Karpas-422 (cell line): ENCODE results near the gene PEX16. TPM values are rescaled to one million over a fixed set of nuclear protein-coding genes. Genes with fewer than 3 reads are reported as not detected.

ENCODE experiments used
- DNase-seq: peaks from one replicate; pipeline ENCODE4 v3.0.0-alpha.2; 2015
- H2AFZ ChIP-seq: fragments of 200-600 bp; sonication (generic); 2 replicates; pipeline ENCODE4 v1.6.1; 2014; ENCODE audit warnings: antibody characterized with exemption, low read length, mixed read lengths
- H3K27ac ChIP-seq: fragments of 200-600 bp; sonication (generic); 2 replicates; pipeline ENCODE4 v1.5.1; 2014; ENCODE audit warnings: mild to moderate bottlenecking, low read length, moderate library complexity
- H3K27me3 ChIP-seq: fragments of 200-600 bp; sonication (generic); 2 replicates; pipeline ENCODE4 v1.6.1; 2014; ENCODE audit warnings: low read length, mixed read lengths
- H3K36me3 ChIP-seq: fragments of 200-600 bp; sonication (generic); 2 replicates; pipeline ENCODE4 v1.6.1; 2014; ENCODE audit warnings: low read length, mixed read lengths; ENCODE audit not compliant: insufficient read depth
- H3K4me1 ChIP-seq: fragments of 200-600 bp; sonication (generic); 2 replicates; pipeline ENCODE4 v1.6.1; 2014; ENCODE audit warnings: mild to moderate bottlenecking, low read length, mixed read lengths
- H3K4me2 ChIP-seq: fragments of 200-600 bp; sonication (generic); 2 replicates; pipeline ENCODE4 v1.6.1; 2014; ENCODE audit warnings: low read length, low read depth, mild to moderate bottlenecking; ENCODE audit not compliant: poor library complexity, severe bottlenecking
- H3K4me3 ChIP-seq: fragments of 200-600 bp; sonication (generic); 2 replicates; pipeline ENCODE4 v1.5.1; 2014; ENCODE audit warnings: mild to moderate bottlenecking, antibody characterized with exemption, low read length, mixed read lengths
- H3K79me2 ChIP-seq: fragments of 200-600 bp; sonication (generic); 2 replicates; pipeline ENCODE4 v1.6.1; 2014; ENCODE audit warnings: mild to moderate bottlenecking, low read length, mixed read lengths
- H3K9ac ChIP-seq: fragments of 200-600 bp; sonication (generic); 2 replicates; pipeline ENCODE4 v1.6.0; 2014; ENCODE audit warnings: low read length
- H3K9me2 ChIP-seq: fragments of 200-600 bp; sonication (generic), shearing (Covaris generic); replicated peaks from 2 replicates; pipeline ENCODE4 v1.6.0; 2014; ENCODE audit warnings: mild to moderate bottlenecking, low read length, moderate library complexity; ENCODE audit not compliant: insufficient read depth
- H3K9me3 ChIP-seq: fragments of 300-700, 200-600 bp; sonication (generic); 2 replicates; pipeline ENCODE4 v1.6.1; 2014; ENCODE audit warnings: low read length, mixed read lengths
- H4K20me1 ChIP-seq: fragments of 200-600 bp; sonication (generic); 2 replicates; pipeline ENCODE4 v1.6.1; 2014; ENCODE audit warnings: mild to moderate bottlenecking, antibody characterized with exemption, low read length, low read depth; ENCODE audit not compliant: insufficient read depth
- total RNA-seq: library from RNA; depleted of rRNA; stranded (reverse); fragments of >200 nt; shearing (Covaris generic); gene quantifications from 2 replicates; pipeline ENCODE4 v1.2.3, GENCODE V29; 2014; ENCODE audit warnings: low replicate concordance

Gene PEX16
- total RNA-seq, 1 experiment from 2014 or later: 89.3 TPM

DNA sequence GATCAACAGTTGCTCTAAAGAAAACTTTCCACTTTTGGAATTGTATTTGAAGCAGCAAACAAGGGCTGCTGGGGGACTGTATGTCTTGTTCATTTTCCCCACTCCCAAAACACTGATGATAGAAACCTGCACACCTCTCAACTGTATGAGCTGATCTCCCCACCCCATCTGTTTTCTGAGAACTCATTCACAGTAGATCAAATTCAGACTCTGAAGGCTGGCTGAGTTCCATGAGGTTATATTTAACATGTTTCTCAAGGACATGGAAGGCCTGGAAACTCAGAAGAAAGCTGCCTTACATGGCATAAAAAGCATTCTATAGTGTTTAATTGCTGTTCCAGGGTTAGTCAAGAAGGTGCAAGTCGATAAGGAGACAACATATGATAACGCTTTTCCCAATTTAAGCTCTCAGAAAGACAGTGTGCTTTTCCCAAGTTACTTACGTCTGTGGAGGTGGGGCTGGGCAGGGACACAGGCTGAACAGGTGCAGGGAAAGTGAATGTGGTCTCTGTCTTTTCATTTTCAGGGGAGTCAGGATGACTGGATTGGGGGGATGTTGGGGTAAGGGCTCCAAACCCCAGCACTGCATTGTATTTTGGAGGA is 27.8 kb upstream of the PEX16 start:
- Histone ChIP-seq H3K27me3 (no peaks in the 10 kb centered on the region), H3K79me2 (no peaks in the 10 kb centered on the region), H3K4me3 (no peak overlapping the region), H3K27ac (no peak overlapping the region), H2AFZ (no peak overlapping the region), H3K36me3 (peaks cover 35% of the 10 kb centered on the region; the same call in 1 of the 2 replicates), H3K4me2 (no peak overlapping the region), H3K9me3 (no peaks in the 10 kb centered on the region), H4K20me1 (no peaks in the 10 kb centered on the region), H3K4me1 (no peaks in the 10 kb centered on the region), H3K9ac (no peak overlapping the region), H3K9me2 (no peaks in the 10 kb centered on the region)
- DNase-seq: no peak

DNA sequence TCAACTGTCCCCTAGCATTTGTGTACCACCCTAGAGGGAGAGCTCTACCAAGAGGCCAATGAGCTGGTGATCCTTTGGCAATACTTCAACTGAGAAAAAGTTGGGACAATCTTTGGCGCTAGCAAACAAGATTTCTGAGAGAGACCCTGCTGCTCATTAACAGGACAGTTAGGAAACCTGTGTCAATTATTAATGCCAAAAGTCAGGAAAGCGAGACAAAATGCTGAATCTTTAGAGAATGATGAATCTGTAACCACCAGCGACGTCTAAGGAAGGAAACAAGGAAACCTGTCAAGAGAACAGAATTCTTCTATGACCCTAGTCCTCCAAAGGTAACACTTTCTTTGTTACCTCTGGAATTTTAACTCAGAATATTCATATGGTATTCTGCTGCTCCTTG is 24.7 kb upstream of the PEX16 start:
- DNase-seq: no peak
- H3K27me3 ChIP-seq: no peaks in the 10 kb centered on the region
- H3K27ac ChIP-seq: peak overlapping the region; percentile 20; the same call in 1 of the 2 replicates
- peaks cover 21% of the 10 kb centered on the region; the same call in 1 of the 2 replicates for H3K36me3 ChIP-seq
- no peaks in the 10 kb centered on the region for H3K79me2 ChIP-seq
- no peak overlapping the region for H2AFZ ChIP-seq
- peaks cover 23% of the 10 kb centered on the region for H3K4me1 ChIP-seq
- H3K9me3 ChIP-seq: no peaks in the 10 kb centered on the region
- no peak overlapping the region for H3K4me3 ChIP-seq
- H3K9me2 ChIP-seq: no peaks in the 10 kb centered on the region
- no peaks in the 10 kb centered on the region for H4K20me1 ChIP-seq
- no peak overlapping the region for H3K9ac ChIP-seq
- H3K4me2 ChIP-seq: no peak overlapping the region

DNA sequence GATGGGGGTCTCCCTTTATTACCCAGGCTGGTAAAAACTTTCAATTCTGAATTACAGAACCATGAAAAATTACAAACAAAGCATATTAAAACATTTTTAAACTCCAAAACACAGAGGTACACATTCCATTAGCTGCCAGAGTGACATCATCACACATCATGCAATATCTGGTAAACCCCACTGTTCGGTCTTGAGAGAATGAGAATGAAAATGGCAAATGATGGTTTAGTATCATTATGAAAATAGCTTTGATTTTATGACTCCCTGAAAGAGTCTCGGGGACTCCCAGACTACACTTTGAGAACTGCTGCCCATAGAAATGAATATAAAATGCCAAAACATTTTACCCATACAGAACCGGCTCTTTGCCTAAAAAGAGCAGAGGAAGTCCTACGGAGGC is 23.6 kb upstream of the PEX16 start:
- no peak overlapping the region for H3K4me2 ChIP-seq
- no peak overlapping the region for H3K4me3 ChIP-seq
- peaks cover 23% of the 10 kb centered on the region for H3K36me3 ChIP-seq
- H3K9me3 ChIP-seq: no peaks in the 10 kb centered on the region
- H3K9me2 ChIP-seq: no peaks in the 10 kb centered on the region
- no peak overlapping the region for H2AFZ ChIP-seq
- H3K79me2 ChIP-seq: no peaks in the 10 kb centered on the region
- peaks cover 28% of the 10 kb centered on the region for H3K4me1 ChIP-seq
- no peaks in the 10 kb centered on the region for H4K20me1 ChIP-seq
- no peak for DNase-seq
- H3K27ac ChIP-seq: no peak overlapping the region
- H3K27me3 ChIP-seq: no peaks in the 10 kb centered on the region
- H3K9ac ChIP-seq: no peak overlapping the region

DNA sequence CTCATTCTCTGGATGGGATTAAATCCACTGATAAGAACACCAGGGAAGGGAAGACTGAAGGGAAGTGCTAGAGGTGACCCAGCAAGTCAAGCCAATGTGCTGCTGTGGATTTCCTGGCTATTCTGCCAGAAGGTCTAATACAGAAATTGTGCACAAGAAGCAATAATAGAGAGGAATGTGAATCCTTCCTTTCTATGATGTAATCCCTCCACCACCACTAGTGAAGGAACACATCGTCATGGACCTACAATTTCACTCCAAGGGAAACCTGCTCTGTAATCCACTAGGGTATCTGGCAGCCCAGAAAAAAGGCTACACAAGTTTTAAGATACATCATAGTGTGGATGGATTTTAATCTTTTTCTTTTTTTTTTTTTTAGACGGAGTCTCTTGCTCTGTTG is 22.2 kb upstream of the PEX16 start:
- Histone ChIP-seq H3K36me3 (peaks cover 22% of the 10 kb centered on the region), H3K4me2 (peak overlapping the region; percentile 77), H3K9me2 (no peaks in the 10 kb centered on the region), H3K27ac (peak overlapping the region; percentile 80), H3K4me1 (peaks cover 43% of the 10 kb centered on the region), H3K9me3 (no peaks in the 10 kb centered on the region), H3K9ac (peak overlapping the region; percentile 52; the same call in 1 of the 2 replicates), H2AFZ (no peak overlapping the region), H3K79me2 (no peaks in the 10 kb centered on the region), H4K20me1 (no peaks in the 10 kb centered on the region), H3K27me3 (no peaks in the 10 kb centered on the region), H3K4me3 (no peak overlapping the region)
- no peak for DNase-seq

DNA sequence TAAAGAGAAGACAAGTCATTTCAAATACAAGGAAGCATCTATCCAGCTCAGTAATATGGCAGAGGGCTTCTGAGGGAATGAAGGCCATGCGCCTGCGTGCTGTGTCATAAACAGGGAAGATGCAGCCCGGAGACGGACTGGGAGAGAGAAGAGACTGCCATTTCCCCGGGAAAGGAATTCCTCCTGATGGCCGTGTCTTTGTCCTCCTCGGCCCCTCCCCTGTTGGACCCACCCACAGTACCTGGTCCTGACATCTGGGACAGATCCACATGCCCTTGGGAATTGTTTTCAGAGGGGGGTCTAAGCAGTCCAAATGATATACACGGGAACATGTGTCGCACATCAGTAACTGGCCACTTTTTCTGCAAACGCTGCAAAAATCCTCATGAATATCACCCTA is 20.2 kb upstream of the PEX16 start:
- no peaks in the 10 kb centered on the region for H3K27me3 ChIP-seq
- no peak for DNase-seq
- no peaks in the 10 kb centered on the region for H3K9me3 ChIP-seq
- H3K4me2 ChIP-seq: peak overlapping the region; percentile 77
- H3K79me2 ChIP-seq: no peaks in the 10 kb centered on the region
- peak overlapping the region; percentile 80 for H3K27ac ChIP-seq
- H2AFZ ChIP-seq: no peak overlapping the region
- H3K4me3 ChIP-seq: no peak overlapping the region
- peaks cover 20% of the 10 kb centered on the region for H3K36me3 ChIP-seq
- H3K9me2 ChIP-seq: no peaks in the 10 kb centered on the region
- no peaks in the 10 kb centered on the region for H4K20me1 ChIP-seq
- peak overlapping the region; percentile 34; the same call in 1 of the 2 replicates for H3K9ac ChIP-seq
- H3K4me1 ChIP-seq: peaks cover 62% of the 10 kb centered on the region

DNA sequence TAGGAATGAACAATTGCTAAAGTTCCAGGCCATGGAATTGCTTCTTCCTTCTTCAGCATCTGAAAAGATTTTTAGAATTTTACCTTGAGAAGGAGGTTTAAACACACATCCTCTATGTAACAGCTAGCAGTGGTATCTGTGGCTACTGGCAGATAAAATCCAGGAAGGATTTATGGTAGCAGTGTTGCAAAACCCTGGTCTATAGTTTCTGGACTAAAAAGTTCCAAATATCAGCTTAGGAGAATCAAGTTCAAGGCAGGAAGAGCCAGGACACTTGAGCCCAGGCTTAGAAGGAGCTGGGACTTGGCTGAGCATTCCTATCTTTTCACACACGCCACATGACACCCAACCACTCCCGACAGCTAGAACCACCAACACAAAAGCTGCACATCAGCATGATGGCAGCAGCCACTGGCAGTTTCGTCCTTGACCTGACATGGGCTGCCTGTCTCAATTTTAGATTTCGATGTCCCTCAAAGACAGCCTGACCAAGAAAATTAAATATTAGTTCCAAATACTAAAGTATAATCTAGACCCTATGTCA is 18.9 kb upstream of the PEX16 start:
- Histone ChIP-seq H4K20me1 (no peaks in the 10 kb centered on the region), H3K79me2 (no peaks in the 10 kb centered on the region), H3K4me2 (no peak overlapping the region), H3K4me1 (peaks cover 75% of the 10 kb centered on the region), H2AFZ (no peak overlapping the region), H3K9me3 (no peaks in the 10 kb centered on the region), H3K36me3 (peaks cover 20% of the 10 kb centered on the region), H3K4me3 (no peak overlapping the region), H3K27ac (peak overlapping the region; percentile 71), H3K9ac (no peak overlapping the region), H3K27me3 (no peaks in the 10 kb centered on the region), H3K9me2 (no peaks in the 10 kb centered on the region)
- DNase-seq: no peak

DNA sequence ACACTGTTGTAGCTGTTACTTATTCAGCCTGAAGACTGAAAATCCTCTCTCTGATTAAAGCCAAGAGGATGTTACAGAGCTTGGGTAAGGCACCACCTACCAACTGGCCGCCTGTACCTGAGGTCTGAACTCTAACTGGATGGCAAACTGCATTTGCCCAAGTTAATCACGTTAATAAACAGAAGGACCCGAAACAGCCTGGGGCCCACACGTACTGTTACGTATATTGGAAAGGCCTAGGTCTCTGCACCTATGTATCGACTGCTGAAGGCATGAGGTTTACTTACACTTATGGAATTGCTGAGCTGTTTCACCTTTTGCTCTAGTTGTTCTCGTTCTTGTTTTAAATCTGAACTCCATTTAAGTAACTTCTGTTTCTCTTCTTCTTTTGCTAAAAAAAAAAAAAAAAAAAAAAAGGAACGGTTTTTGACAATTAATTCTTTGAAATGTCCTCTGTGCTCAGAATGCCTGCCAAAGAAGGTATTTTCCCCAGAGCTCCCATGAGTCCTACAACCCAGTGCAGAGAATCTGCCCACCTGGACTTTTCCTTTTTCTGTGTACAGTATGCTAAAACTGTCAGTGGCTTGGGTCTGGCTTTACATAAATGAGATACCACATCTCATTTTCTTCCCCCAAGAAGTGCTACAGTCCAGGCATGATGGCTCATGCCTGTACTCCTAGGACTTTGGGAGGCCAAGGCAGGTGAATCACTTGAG is 17.8 kb upstream of the PEX16 start:
- H3K4me1 ChIP-seq: peaks cover 86% of the 10 kb centered on the region
- peaks cover under 1% of the 10 kb centered on the region; the same call in 1 of the 2 replicates for H4K20me1 ChIP-seq
- peak; percentile 41 for DNase-seq

DNA sequence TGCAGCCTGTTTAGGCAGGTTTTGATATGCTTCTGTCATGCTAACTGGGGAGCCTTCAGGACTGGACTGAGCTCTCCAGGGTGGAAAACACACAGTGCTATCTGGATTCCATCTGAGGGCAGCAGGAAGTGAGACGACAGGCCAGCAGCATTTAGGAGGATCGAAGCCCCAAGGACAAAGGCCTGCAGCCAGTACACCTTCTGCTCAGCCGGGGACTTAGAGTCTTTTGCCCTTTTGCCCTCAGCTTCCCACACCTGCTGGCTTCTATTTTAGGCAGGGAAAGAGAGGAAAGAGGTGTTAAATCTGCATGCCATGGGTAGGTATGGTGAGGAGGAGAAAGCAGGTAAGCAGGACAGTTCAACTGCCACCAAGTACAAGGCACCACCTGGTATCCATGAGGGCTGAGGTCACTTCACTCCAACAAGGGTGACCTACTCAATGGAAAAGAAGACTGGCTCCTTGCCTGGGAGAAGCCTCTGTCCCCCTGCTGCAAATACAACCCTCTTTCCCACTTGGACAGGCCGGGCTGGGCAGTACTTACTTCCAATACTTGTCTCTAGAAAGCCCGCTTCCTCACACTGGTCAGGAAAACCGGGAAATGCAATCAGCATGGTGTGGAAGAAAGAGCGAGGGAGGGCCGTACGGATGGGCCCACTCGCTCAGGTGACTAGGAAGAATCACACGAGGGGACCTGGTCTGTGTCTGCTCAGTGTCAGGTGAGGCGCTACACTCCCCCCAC is 17.1 kb upstream of the PEX16 start:
- H3K4me3 ChIP-seq: no peak overlapping the region
- H2AFZ ChIP-seq: no peak overlapping the region
- H3K4me1 ChIP-seq: peaks cover 91% of the 10 kb centered on the region
- peaks cover 20% of the 10 kb centered on the region for H3K36me3 ChIP-seq
- H3K9me2 ChIP-seq: no peaks in the 10 kb centered on the region
- no peak overlapping the region for H3K9ac ChIP-seq
- no peaks in the 10 kb centered on the region for H3K79me2 ChIP-seq
- no peak overlapping the region for H3K4me2 ChIP-seq
- no peaks in the 10 kb centered on the region for H3K27me3 ChIP-seq
- no peaks in the 10 kb centered on the region for H3K9me3 ChIP-seq
- H4K20me1 ChIP-seq: peaks cover 4% of the 10 kb centered on the region; the same call in 1 of the 2 replicates
- H3K27ac ChIP-seq: peak overlapping the region; percentile 92
- DNase-seq: no peak

More for the DNA sequence above, 17.8 kb upstream of the PEX16 start:
- Histone ChIP-seq H3K79me2 (no peaks in the 10 kb centered on the region), H3K9me2 (no peaks in the 10 kb centered on the region), H3K4me3 (no peak overlapping the region), H3K27me3 (no peaks in the 10 kb centered on the region), H3K27ac (peak overlapping the region; percentile 71), H3K36me3 (peaks cover 20% of the 10 kb centered on the region), H3K9ac (peak overlapping the region; percentile 9; the same call in 1 of the 2 replicates), H3K9me3 (no peaks in the 10 kb centered on the region), H2AFZ (no peak overlapping the region), H3K4me2 (no peak overlapping the region)
